T-helper 1 cell treated with Interleukin-12 subunit alpha and Interleukin-12 subunit beta and Interleukin-4 antibody, amounts not matched to agents 30 μg/mL and 1 μg/mL, for 36 hours (primary cell): ENCODE results near the gene RNF13.

Experiments
- H3K27ac Mint-ChIP-seq: one replicate; pipeline ENCODE4 v1.8.0; 2021; ENCODE audit warnings: mild to moderate bottlenecking, mixed read lengths
- H3K27me3 Mint-ChIP-seq: one replicate; pipeline ENCODE4 v1.8.0; 2021; ENCODE audit warnings: low read depth, mixed read lengths
- H3K36me3 Mint-ChIP-seq: one replicate; pipeline ENCODE4 v1.8.0; 2021; ENCODE audit warnings: low read depth, mixed read lengths
- H3K4me1 Mint-ChIP-seq: one replicate; pipeline ENCODE4 v1.8.0; 2021; ENCODE audit warnings: low read depth, mixed read lengths
- H3K4me3 Mint-ChIP-seq: one replicate; pipeline ENCODE4 v1.8.0; 2021; ENCODE audit warnings: mild to moderate bottlenecking, moderate library complexity, mixed read lengths
- H3K9me3 Mint-ChIP-seq: one replicate; pipeline ENCODE4 v1.8.0; 2021; ENCODE audit warnings: mixed read lengths

The RNF13 gene

GRCh38 chr3:149784064-149784704 is 28.8 kb upstream of the RNF13 start:
- Mint-ChIP-seq H3K27me3 (peaks cover 22% of the 10 kb centered on the region), H3K36me3 (no peaks in the 10 kb centered on the region), H3K9me3 (no peaks in the 10 kb centered on the region), H3K27ac (no peak overlapping the region), H3K4me3 (no peak overlapping the region), H3K4me1 (no peaks in the 10 kb centered on the region)

- no peaks in the 10 kb centered on the region for H3K4me1 Mint-ChIP-seq
- H3K27ac Mint-ChIP-seq: no peak overlapping the region
- no peaks in the 10 kb centered on the region for H3K9me3 Mint-ChIP-seq
- H3K4me3 Mint-ChIP-seq: no peak overlapping the region
- H3K36me3 Mint-ChIP-seq: no peaks in the 10 kb centered on the region
- peaks cover 33% of the 10 kb centered on the region for H3K27me3 Mint-ChIP-seq
Measured at GRCh38 chr3:149790268-149790667, 22.7 kb upstream of the RNF13 start.

GRCh38 chr3:149790698-149791097 is 22.3 kb upstream of the RNF13 start:
- Mint-ChIP-seq H3K27me3 (peaks cover 33% of the 10 kb centered on the region), H3K27ac (no peak overlapping the region), H3K36me3 (no peaks in the 10 kb centered on the region), H3K9me3 (no peaks in the 10 kb centered on the region), H3K4me3 (no peak overlapping the region), H3K4me1 (no peaks in the 10 kb centered on the region)

DNA sequence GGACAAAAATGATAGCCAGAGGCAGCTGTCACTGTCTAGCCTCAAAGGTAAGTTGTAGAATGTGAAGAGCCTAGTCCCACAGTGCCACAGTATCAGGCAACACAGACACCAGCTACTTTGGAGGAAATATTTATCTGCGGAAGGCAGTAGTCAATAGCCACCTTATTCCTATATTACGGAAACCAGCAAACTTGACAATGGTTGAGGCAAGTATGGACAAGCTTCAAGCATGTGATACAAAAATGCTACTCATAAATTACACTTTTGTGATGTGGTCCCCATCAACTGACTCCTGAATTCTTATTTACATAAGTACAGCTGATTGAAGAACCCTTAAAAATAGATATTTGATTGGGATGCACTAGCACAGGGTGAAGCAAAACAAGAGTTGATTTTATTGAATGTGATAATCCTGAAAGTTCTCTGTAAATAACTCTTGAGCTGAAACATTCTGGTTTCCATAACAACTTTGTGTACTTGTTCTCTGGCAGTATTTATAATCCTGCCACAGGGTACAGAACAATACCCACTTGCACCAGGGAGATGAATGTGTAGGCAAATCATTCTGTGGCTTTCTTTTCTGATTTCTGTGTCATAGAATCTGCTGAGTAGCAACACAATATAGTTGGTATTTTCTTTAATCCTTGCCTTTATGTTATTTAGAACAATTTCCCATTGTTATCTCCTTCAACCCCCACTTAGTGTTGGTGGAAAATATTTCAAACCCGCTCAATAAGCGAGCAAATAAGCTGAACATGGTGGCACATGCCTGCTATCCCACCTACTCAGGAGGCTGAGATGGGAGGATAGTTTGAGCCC is 20.4 kb upstream of the RNF13 start, which contains the start of gene ANKUB1:
ANKUB1 (minus strand) TSS at position 103 of the 819 bp plus-strand sequence. CDS start 188 bp downstream, outside the sequence.
- H3K36me3 Mint-ChIP-seq: no peaks in the 10 kb centered on the region
- no peak within 1 kb of the TSS for H3K27ac Mint-ChIP-seq
- H3K4me3 Mint-ChIP-seq: no peak within 1 kb of the TSS
- peaks cover 24% of the 10 kb centered on the region for H3K27me3 Mint-ChIP-seq
- H3K4me1 Mint-ChIP-seq: no peaks in the 10 kb centered on the region
- H3K9me3 Mint-ChIP-seq: no peaks in the 10 kb centered on the region

DNA sequence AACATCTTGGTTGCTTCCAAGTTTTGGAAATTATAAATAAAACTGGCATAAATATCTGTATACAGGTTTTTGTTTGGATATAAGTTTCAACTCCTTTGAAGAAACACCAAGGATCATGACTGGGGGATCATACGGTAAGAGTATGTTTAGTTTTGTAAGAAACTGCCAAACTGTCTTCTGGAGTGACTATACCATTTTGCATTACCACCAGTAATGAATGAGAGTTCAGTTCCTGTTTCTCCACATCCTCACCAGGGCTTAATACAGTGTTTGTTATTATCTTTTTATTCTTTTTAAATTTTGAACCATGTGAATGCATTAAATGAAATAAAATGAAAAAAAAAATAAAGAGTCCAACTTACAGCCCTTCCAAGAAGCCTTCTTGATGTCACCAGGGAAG is 17.0 kb upstream of the RNF13 start:
- H3K9me3 Mint-ChIP-seq: no peaks in the 10 kb centered on the region
- H3K4me1 Mint-ChIP-seq: no peaks in the 10 kb centered on the region
- no peaks in the 10 kb centered on the region for H3K36me3 Mint-ChIP-seq
- peaks cover 20% of the 10 kb centered on the region for H3K27me3 Mint-ChIP-seq
- H3K4me3 Mint-ChIP-seq: no peak overlapping the region
- H3K27ac Mint-ChIP-seq: no peak overlapping the region

DNA sequence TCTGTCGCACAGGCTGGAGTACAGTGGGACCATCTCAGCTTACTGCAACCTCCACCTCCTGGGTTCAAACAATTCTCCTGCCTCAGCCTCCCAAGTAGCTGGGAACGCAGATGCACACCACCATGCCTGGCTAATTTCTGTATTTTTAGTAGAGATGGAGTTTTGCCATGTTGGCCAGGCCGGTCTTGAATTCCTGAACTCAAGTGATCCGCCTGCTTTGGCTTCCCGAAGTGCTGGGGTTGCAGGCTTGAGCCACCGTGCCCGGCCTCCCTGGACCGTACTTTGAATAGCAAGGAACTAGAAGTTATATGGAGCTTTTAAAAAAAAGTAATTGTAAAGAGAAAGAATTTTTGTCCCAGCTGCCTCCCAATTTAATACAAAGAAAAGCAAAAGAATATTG is 12.3 kb upstream of the RNF13 start:
- Mint-ChIP-seq H3K27me3 (peaks cover 29% of the 10 kb centered on the region), H3K36me3 (no peaks in the 10 kb centered on the region), H3K27ac (no peak overlapping the region), H3K9me3 (no peaks in the 10 kb centered on the region), H3K4me1 (no peaks in the 10 kb centered on the region), H3K4me3 (no peak overlapping the region)

DNA sequence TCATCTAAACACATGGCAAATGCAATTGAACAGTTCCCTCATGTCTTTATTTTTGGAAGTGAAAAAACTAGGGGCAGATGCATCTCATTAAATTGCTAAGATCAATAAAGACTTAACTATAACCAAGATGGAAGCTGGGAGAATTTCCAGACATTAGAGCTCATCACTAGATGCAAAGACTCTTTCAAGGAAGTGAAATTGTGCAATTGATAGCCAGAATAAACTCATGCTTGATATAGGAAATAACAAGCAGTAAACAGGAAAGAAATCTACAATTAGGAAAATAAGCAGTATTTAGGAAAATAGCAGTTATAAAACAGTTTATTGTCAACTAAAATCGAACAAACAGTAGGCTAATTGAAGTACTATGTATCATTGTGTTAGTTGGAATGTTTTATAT is 11.8 kb upstream of the RNF13 start:
- Mint-ChIP-seq H3K27me3 (peaks cover 32% of the 10 kb centered on the region), H3K4me1 (no peaks in the 10 kb centered on the region), H3K9me3 (no peaks in the 10 kb centered on the region), H3K36me3 (no peaks in the 10 kb centered on the region), H3K4me3 (no peak overlapping the region), H3K27ac (no peak overlapping the region)

DNA sequence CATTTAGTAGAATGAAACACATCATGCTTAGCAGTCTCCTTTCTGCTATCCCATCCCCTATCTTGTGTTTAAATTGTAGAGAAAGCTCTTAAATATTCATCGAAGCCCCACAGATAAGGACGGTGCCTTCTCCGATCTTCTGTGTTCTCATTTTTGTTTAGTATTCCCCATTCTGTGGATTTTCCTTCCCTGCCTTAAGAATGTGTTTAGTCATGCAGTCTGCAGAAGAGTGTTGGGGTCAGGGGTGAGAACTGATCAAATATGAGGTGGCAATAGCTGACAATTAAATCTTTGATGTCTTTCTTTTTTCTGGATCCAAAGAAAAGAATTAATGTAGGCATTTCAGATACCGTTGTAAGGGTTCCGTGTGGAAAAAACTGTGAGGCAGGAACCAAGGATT is 11.4 kb upstream of the RNF13 start:
- Mint-ChIP-seq H3K36me3 (no peaks in the 10 kb centered on the region), H3K9me3 (no peaks in the 10 kb centered on the region), H3K4me3 (no peak overlapping the region), H3K27ac (no peak overlapping the region), H3K4me1 (no peaks in the 10 kb centered on the region), H3K27me3 (peaks cover 36% of the 10 kb centered on the region)

DNA sequence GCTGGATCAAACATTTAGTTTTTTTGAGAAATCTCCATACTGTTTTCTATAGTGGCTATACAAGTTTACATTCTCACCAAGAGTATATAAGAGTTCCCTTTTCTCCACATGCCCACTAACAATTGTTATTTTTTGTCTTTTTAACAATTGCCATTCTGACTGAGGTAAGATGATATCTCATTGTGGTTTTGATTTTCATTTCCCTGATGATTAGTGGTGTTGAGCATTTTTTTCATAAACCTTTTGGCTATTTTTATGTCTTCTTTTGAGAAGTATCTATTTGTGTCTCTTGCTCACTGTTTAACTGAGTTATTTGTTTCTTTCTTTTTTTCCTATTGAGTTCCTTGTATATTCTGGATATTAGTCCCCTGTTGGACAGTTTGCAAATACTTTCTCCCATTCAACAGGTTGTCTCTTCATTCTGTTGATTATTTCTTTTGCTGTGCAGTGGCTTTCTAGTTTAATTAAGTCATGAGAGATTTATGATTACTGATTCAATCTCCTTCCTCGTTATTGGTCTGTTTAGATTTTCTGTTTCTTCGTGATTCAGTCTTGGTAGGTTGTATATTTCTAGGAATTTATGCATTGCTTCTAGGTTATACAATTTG is 6.7 kb upstream of the RNF13 start:
- peaks cover 34% of the 10 kb centered on the region for H3K27me3 Mint-ChIP-seq
- H3K27ac Mint-ChIP-seq: no peak overlapping the region
- no peaks in the 10 kb centered on the region for H3K36me3 Mint-ChIP-seq
- no peak overlapping the region for H3K4me3 Mint-ChIP-seq
- no peaks in the 10 kb centered on the region for H3K9me3 Mint-ChIP-seq
- H3K4me1 Mint-ChIP-seq: peaks cover 3% of the 10 kb centered on the region

GRCh38 chr3:149808209-149808829 is 4.7 kb upstream of the RNF13 start:
- H3K36me3 Mint-ChIP-seq: no peaks in the 10 kb centered on the region
- peaks cover 10% of the 10 kb centered on the region for H3K4me1 Mint-ChIP-seq
- H3K27ac Mint-ChIP-seq: no peak overlapping the region
- peaks cover 31% of the 10 kb centered on the region for H3K27me3 Mint-ChIP-seq
- H3K9me3 Mint-ChIP-seq: no peaks in the 10 kb centered on the region
- no peak overlapping the region for H3K4me3 Mint-ChIP-seq

DNA sequence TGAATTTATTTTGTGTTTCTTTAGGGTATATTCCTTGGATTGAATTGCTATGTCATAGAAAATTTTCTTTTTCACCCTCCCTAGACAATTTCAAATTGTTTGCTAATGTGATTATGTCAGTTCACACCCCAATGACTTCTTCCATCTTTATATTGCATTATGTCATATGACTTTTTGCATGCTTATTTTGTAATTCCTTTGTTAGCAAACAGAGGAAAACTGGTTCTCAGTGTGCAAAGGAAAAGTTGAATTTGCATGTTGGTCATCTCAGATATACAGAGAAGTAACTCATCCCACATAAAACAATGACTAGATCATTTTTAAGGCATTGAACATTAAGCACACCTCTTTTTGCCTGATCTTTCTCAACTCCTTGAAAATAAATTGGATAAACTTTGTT is 3.3 kb upstream of the RNF13 start:
- Mint-ChIP-seq H3K27ac (no peak overlapping the region), H3K9me3 (no peaks in the 10 kb centered on the region), H3K36me3 (no peaks in the 10 kb centered on the region), H3K4me1 (peaks cover 17% of the 10 kb centered on the region), H3K27me3 (peaks cover 27% of the 10 kb centered on the region), H3K4me3 (no peak overlapping the region)

DNA sequence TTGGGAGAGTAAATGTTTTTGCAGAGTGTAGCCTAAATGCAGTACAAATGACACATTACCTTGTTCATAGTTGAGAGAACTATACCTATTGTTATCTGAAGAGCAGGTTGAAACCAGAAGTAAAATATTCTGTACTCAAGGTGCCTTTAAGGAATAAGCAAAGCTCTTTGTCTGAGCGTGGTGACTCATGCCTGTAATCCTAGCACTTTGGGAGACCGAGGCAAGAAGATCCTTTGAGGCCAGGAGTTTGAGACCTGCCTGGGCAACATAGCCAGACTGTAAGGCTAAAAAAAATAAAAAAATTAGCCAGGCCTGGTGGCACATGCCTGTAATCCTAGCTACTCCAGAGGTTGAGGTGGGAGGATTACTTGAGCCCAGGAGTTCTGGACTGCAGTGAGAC is 2.2 kb upstream of the RNF13 start:
- no peak overlapping the region for H3K27ac Mint-ChIP-seq
- no peak overlapping the region for H3K4me3 Mint-ChIP-seq
- peaks cover 1% of the 10 kb centered on the region for H3K36me3 Mint-ChIP-seq
- H3K4me1 Mint-ChIP-seq: peaks cover 27% of the 10 kb centered on the region
- H3K9me3 Mint-ChIP-seq: no peaks in the 10 kb centered on the region
- peaks cover 23% of the 10 kb centered on the region for H3K27me3 Mint-ChIP-seq

GRCh38 chr3:149812165-149812605 is 830 bp upstream of the RNF13 start:
- Mint-ChIP-seq H3K27me3 (peaks cover 14% of the 10 kb centered on the region), H3K36me3 (peaks cover 1% of the 10 kb centered on the region), H3K4me3 (peak overlapping the region; percentile 95), H3K9me3 (no peaks in the 10 kb centered on the region), H3K4me1 (peaks cover 38% of the 10 kb centered on the region), H3K27ac (peak overlapping the region; percentile 99)

GRCh38 chr3:149813367-149814281 is 609 bp downstream of the RNF13 start:
- peak overlapping the region; percentile 99 for H3K27ac Mint-ChIP-seq
- H3K27me3 Mint-ChIP-seq: peaks cover 9% of the 10 kb centered on the region
- no peaks in the 10 kb centered on the region for H3K9me3 Mint-ChIP-seq
- peak overlapping the region; percentile 95 for H3K4me3 Mint-ChIP-seq
- peaks cover 1% of the 10 kb centered on the region for H3K36me3 Mint-ChIP-seq
- peaks cover 39% of the 10 kb centered on the region for H3K4me1 Mint-ChIP-seq
